Lung microvascular endothelial cell (primary cell): Measurements from ENCODE around the gene SLN. TPM values are rescaled to one million over a fixed set of nuclear protein-coding genes. Genes with fewer than 3 reads are reported as not detected.

Experiments
- DNase-seq, 2 donors: peaks; one replicate each; pipeline versions ENCODE4 v3.0.0 to v3.0.0-alpha.2; 2010; ENCODE audit warnings: low read depth in 2 of 2
- total RNA-seq: library from RNA; depleted of rRNA; stranded (reverse); fragments of >200 nt; gene quantifications from 2 replicates; pipeline ENCODE4 v1.2.1, GENCODE V29; 2014

SLN gene
- total RNA-seq, 1 donor from 2014 or later = not detected

DNA sequence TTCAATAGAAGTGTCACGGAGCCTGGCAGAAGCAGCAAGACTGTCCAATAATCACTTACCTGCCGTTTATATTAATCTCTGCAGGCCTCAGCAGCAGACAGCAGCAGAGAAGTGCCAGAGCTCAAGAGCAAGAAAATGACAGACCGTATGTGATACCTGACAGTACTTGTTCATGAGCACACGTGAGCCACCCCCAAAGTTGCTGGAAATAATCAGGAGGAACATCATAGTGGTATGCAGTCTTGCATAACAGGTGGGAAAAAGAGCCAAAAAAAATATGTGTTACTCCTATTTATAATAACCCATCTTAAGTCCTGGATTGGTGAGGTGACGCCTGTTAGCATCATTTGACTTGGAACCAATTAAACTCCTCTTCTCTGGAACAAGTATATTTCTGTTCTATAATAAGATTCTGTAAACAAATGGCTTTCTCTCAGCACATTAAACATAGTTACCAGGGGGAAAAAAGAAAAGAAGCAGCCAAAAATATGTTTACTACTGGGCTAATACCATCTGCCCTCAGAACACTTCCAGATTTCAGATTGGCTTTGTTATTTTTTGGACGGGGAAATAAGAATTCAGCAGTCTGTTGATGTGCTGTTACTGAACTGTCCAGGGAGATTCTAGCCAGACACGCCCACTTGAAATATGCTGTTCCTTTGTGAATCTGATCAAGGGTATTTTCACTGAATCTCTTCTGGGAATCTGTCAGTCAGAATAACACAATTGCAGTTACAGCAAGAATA is 7.9 kb upstream of the SLN start:
- DNase-seq = no peak

DNA sequence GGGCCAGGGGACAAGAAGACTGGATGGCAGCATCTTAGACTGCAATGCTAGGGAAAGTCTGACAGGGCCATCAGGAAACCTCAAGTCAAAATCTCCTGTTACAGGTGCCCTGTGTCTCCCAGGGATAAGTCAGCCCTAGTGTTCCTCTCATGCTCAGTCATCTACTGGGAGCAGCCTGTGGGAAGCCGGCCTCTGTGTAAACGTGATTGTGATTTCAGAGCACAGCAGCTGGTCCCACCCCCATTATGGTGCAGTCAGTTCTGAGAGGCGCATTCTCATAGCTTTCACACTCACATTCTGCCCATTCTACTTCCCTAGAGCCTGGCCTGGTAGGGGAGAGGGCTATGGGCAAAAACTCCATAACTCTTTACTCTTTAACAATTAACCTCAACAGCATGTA is 7.2 kb upstream of the SLN start:
- DNase-seq = no peak

DNA sequence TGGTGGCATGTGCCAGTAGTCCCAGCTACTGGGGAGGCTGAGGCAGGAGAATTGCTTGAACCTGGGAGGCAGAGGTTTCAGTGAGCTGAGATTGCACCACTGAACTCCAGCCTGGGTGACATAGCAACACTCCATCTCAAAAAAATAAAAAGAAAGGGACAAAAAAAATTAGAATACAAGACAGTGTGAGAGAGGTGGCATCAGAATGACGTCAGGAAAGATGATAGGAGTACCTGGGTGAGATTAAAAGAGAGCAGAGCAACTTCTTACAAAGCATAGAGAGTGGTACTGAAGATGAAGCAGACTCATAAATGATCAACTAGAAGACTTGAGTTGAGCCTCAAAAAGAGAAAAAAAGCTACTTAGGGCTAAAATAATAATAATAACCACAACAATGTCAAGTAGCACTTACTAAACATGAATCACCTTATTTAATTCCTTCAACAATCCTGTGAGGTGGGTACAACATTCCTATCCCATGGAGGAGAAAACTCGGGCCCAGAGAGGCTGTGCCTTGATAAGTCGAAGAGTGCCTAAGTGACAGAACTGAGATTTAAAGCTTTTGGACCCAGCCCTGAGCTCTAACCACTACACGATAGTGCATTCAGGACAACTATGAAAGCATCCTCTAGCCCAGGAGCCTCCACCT is 5.2 kb upstream of the SLN start:
- DNase-seq = no peak

DNA sequence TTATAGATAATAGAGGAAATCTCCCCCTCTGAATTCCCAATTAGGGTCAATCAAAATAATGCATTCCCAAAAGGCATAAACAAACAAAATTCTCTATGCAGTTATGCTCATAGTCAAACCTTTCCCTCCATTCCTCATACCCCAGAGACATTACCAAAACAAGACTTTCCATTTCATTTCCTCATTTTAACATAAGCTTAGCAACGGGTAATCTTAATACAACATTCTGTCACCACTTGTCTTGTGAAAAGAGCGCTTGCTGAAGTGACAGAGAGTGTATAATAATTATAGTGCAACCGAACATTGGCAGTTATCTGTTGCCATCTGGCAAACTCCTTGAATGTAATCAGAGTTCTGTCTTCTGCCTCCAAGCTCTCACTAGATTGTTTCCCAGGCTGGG is 1.2 kb upstream of the SLN start:
- DNase-seq = no peak

DNA sequence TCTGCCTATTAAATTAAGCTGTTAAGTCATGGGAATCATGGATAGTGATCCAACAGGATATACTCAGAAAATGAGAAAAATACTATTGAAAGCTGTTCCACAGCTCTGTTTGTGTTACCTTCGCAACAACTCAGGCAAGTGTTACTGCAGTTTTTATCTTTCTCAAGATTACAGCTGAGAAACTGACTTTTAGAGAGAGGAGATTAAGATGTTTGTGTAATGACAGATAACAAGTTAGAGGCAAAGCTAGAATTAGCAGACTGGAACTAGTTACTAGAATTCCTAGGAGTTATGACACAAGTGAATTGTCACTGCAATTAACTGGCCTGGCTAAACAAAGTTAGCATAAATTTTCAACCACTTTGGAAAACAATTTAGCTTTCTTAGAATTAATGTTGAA is 1.6 kb downstream of the SLN start:
- DNase-seq = no peak

DNA sequence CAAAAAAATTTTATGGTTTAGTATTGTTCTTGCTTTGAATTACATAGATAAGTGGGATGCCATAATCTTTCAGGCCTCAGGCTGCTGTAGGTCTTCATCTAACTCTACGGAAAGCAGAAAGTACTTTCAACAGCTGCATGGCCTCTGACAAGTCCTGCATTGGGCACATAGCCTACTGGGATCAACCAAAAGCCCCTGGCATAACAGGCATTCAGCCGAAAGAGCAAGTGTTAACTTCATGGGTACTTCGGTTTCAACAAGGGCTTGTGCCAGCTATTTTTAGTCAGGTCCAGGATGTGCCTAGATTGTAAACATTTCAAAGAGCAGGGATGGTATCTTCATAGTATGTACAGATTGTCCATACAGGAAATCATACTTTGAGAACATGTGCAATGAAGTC is 3.1 kb downstream of the SLN start:
- no peak for DNase-seq

DNA sequence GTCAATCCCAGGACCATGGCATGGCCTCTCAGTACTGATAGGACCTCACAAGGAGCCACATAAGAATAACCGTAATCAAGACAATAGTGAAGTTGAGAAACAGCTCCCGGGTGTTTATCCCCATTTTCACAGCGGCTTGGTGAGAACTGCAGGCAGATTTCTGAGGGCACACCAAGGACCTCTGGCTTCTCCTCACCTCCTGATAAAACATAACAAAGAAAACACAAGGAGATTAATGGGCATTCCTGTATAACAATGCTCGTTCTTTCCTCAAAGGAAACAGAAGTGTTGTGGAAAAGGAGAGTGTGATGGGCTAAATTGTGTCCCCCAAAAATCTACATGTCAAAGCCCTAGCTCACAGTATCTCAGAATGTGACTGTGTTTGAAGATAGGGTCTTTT is 4.0 kb downstream of the SLN start:
- DNase-seq = no peak

DNA sequence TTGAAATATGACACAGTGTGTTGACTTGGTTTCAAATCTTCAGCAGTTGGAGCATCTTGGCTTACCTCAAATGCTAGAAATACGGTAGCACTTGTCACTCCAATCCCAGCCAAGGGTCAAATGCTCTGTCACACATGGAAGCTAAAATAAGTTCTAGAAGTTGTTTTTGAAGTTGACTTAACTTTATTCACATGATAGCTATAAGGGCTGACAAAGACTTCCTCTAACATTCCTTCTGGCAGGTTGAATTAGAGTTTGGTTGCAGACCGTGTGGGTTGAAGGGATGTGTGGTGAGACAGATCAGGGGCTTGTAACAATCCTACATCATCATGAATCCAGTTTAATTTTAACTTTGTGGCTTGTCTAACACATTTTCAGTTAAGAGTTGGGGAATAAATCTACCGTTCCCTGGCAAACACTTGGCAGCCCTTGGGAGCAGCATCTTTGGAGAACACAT is 4.6 kb downstream of the SLN start:
- no peak for DNase-seq

DNA sequence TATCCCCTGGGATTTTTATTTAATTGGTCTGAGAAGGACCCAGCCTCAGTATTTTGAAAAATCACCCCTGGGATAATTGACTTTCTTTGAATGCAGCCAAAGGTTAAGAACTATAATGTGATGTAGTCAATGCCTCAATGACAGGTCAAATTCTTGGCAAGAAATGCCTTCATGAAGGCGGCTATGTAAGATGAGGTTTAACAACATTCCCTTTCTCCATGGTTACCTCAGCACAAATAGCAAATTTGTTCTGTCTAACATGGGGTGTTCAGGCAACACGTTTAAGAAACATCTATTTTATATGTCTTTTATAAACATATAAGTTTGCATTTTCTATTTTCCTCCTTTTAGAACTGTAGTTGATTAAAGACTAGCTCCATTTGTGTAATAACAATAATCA is 5.3 kb downstream of the SLN start:
- DNase-seq = no peak

DNA sequence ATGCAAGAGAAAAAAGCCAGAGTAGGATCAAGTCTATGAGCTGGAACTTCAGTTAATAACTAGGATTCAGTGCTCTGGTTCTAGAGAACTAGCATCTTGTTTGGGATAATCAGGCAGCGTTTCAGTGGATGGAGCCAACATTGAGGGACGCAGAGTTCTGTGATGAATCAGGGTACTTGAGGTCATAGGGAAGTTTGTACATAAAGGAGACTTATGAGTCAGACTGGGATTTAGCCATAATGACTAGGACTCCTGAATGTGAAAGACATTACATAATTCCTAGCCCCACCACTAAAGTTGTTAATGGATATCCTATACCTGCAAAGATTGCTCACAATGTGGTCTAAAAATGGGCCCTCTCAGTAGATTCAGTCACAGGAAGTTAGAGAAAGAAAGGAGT is 6.8 kb downstream of the SLN start:
- DNase-seq = peak in 1 of 2 donors; percentile 68

DNA sequence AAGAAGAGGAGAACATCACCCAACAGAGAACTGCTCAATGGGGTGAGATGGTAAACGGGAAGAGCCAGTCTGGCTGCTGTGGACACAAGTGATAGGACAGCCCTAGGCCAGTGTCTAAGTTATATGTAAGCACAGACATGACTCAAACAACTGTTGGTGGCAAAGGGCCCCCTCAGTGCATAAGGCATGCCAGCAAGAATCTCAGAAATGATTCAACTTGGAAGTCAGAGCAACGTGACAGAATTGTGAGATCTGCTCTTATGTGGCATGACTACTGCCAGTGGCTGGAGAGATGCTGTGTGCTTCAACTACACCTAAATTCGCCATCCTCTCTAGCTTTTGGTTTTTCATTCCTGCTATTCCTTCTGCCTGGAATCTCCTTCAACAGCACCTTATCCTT is 7.4 kb downstream of the SLN start:
- DNase-seq = no peak

DNA sequence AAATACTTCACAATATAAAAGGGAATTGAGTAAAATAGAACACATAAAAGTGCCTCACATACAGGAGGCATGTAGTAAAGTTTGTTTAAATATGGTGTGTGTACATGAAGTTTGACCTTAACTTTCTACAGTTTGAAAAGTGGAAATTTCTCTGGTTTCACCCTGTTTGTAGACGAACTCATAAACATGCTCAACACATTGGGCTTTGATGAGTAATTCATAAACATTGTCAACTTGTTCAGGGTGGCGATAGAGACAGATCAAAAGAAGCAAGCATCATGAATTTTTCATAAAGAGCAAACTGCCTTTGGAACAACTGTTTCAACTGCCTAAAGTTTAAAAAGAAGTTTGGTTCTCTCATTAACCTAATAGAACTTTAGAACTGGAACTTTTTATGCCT is 9.1 kb downstream of the SLN start:
- DNase-seq = no peak

DNA sequence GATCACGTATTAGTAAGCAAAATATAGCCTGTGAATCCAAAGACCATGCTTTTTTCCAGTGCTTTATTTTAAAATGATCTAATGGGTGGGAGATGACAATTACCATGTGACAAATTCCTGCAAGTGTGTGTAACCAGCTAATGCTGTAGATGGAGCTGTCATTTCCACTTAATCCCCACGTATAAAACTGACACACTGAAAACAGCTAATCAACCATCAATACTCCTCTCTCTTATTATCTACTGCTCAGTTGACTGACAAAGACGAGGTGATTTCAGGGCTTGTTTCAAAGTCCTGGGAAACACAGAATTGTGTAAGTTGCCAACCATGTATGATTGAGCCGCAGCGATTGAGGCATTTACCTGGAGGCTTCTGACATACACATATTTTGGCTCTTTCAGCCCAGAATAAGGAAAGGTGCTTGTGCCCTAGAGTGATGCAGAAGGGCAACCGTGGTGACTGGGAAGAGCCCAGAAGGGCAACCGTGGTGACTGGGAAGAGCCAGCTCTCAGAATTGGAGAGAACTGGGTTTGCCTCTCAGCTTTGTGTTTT is 9.7 kb downstream of the SLN start:
- DNase-seq = no peak

DNA sequence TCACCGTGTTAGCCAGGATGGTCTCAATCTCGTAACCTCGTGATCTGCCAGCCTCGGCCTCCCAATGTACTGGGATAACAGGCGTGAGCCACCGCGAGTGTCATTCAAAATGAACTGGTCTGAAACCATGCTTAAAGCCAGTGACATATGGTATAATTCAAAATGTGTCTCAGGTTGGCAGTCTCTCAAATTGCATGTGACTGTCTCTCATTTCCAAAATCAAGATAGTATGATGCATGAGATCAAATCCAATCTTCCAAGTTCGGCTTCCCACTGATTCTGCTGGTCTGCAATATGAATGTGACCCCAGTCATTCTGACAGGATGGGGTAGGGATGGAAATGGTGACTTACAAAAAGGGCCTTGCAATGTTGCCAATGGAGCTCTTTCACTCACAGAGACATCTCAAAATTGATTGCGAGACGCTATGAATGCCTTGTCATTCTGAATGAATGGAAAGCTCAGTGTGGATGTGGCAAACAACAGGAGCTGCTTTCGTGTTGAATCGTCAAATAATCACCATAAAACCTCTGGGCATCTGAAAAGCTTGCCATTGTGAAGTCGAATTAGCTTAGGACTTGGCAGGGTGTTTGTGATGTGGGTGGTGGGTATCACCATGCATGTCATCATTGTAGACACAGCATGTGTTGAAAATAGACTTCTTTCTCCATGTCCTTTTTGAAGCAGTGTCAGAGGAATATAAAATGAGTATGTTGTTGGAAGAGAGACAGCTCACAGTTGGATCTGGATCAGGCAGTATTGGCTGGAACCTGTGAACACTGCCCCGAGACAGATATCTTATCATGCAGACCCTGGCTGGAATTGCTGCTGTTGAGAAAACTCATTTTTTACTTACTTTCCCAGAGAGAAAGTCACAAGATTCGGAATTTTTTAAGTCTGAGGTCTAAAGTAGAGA is 12.2 kb downstream of the SLN start:
- DNase-seq = no peak

DNA sequence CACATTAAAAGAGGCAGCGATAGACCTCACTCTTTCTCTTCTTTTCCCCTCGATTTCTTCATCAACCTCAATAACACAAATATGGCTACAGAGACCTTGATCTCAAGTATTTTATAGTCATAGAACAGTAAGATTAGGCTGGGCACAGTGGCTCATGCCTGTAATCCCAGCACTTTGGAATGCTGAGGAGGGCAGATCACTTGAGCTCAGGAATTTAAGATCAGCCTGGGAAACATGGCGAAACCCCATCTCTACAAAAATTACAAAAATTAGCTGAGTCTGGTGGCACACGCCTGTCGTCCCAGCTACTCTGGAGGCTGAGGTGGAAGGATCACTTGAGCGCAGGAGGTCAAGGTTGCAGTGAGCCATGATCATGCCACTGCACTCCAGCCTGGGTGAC is 14.6 kb downstream of the SLN start:
- no peak for DNase-seq

DNA sequence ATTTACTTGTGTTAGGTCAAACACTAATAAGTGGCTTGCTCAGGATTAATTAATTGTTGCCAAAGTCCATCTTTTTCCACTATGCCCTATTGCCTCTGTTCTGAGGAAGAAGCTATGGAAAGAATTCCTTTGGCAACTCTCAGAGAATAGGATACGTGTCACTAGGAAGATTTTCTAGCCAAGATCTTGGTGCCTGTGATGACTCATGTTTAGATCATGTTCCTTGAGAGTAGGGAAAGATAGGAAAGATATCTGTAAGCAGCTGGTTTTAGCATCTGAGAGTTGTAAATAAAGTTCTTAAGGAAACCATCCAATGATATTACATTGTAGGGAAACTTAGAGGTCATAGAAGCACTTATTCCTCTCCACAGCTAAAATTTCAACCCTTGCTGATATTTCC is 15.7 kb downstream of the SLN start:
- peak in 1 of 2 donors; percentile 92 for DNase-seq

DNA sequence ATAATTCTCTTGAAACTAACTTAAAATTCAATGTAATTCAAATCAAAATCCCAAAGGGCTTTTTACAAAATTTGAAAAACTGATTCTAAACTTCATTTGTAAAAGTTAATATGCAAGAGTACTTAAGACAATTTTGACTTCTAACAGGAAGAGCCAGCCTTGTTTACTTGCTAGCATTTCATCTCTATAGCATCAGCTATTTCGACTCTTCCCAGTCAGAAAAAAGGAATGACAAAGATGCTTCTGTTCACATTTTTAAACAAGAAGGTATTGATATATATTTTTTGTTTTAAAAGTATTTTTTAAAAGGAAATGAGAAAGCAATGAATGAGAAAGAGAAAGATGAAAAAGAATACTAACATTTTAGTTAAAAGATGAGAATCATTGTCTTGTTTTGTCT is 16.4 kb downstream of the SLN start:
- no peak for DNase-seq

DNA sequence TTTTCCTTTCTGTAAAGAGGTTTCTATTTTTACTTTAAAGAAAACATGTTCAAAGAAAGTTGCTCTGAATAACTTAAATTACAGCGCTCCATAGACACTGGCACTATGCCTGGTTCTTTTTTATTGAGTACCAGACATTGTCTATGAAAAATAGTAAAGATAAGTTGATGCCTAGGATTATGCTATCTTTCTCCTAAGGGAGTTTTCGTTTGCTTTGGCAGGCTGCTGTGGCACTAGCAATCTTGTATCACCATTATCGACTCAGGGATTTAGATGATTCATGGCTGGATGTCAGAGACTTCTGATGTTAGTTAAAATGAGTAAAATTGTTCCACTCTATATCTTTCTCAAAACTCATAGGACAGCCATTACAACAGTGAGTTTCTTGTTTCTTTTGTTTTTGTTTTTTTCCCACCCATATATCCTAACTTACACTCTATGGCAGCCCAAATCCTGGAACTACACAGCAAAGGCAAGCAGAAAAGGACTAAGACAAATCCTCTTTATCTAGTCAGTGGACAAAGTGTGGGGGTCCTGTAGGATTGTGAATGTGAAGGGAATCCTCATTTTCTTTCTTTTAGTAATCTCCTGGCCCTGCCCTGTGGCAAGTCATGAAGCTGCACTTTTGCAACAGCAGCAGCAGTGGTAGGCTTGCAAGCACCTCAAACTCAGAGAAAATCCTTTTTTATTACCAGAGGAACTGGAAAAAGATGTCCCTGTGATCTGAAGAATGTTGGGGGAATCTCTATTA is 20.7 kb downstream of the SLN start:
- DNase-seq = no peak

DNA sequence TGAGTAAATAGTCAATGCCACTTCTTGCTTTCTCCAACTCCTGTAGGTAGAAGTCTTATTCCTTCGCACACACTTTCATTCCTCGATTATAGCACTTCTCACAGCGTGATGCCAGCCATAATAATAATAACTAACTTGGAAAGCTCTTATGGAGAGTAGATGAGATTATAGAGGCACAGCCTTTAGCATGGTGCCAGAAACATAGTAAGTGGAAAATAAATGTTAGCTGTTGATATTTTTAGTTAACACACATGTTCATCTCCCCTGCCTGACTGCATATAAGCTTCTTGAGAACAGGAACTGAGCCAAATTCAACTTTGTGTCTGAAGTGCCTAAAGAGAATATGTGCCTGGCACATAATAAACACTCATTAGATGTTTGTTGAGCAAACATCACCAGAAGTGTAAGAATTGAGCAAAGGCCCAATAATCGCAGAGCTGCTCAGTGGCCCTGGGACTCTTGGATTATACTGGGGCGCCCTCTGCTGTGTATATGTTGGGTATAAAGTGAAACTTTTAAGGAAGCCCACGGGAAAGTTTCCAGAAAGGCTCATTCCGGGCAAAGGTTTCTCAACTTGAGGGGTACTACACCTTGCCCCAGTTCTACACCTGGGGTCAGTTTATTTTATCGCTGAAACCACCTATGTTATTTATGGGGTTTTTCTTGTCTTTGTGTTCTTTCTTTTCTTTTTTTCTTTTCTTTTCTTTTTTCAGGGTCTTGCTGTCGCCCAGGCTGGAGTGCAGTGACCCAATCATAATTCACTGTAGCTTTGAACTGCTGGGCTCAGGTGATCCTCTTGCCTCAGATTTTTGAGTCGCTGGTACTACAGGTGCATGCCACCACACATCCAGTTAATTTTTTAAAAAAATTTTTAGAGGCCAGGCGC is 22.3 kb downstream of the SLN start:
- DNase-seq = peak; percentile 59 to 77

DNA sequence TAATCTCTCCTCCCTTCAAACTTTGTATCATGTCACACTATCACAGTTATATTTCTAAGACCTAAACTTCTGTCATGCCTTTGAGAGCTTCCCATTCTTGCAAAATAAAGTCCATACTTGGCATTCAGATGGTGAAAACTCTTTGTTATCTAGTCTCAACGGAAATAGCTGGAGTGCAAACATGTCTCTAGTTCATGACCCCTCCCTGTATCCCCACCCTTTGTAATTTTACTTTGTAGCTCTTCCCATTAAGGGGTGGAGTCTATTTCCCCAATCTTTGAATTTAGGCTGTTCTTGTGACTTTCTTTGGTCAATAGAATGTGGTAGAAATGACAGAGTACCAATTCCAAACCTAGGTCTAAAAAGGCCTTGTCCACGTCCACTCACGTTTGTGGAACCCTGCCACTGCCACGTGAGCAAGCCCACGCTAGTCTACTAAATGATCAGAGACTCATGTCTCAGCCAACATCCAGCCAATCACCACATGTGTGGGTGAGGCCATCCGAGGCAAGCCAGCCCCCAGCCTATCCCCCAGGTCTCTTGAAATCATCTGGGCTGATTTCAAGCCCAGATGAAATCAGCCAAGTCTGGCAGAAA is 23.4 kb downstream of the SLN start:
- DNase-seq = peak in 1 of 2 donors; percentile 9
